ENCODE results near the gene FAM200C. TPM values are rescaled to one million over a fixed set of nuclear protein-coding genes. Genes with fewer than 3 reads are reported as not detected.

The FAM200C gene
- total and polyA plus RNA-seq, 2 of the 13 experiments (the other 11 are each of a cell fraction or from before 2014, with no cell fraction given): 3.2 to 4.7 TPM

DNA sequence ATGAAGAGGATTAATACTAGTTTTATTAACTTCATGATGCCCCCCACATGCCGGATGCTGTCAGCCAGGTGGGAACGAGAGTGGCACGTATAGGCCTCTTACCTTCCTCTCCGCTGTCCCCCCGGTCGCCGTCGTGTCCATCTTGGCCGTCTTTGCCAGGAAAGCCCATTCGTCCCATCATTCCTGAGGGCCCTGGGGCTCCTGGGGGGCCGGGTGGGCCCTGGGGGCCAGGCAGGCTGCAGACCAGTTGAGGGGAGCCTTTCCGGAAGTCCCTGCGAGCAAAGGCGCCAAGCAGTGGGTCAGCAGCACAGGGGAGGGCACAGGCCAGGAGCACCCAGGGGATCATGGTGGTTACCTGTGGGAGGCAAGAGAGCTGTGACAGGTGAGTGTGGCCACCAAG is 45.2 kb downstream of the FAM200C start (continued):
- TF ChIP-seq, protein P1, sequence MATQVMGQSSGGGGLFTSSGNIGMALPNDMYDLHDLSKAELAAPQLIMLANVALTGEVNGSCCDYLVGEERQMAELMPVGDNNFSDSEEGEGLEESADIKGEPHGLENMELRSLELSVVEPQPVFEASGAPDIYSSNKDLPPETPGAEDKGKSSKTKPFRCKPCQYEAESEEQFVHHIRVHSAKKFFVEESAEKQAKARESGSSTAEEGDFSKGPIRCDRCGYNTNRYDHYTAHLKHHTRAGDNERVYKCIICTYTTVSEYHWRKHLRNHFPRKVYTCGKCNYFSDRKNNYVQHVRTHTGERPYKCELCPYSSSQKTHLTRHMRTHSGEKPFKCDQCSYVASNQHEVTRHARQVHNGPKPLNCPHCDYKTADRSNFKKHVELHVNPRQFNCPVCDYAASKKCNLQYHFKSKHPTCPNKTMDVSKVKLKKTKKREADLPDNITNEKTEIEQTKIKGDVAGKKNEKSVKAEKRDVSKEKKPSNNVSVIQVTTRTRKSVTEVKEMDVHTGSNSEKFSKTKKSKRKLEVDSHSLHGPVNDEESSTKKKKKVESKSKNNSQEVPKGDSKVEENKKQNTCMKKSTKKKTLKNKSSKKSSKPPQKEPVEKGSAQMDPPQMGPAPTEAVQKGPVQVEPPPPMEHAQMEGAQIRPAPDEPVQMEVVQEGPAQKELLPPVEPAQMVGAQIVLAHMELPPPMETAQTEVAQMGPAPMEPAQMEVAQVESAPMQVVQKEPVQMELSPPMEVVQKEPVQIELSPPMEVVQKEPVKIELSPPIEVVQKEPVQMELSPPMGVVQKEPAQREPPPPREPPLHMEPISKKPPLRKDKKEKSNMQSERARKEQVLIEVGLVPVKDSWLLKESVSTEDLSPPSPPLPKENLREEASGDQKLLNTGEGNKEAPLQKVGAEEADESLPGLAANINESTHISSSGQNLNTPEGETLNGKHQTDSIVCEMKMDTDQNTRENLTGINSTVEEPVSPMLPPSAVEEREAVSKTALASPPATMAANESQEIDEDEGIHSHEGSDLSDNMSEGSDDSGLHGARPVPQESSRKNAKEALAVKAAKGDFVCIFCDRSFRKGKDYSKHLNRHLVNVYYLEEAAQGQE (IDR thresholded peaks at IDR 0.05; ENCODE audit: borderline replicate concordance in 1 of 2, low read depth in 1 of 2, low read length in 2 of 2): no peak
- TF ChIP-seq, protein P2, sequence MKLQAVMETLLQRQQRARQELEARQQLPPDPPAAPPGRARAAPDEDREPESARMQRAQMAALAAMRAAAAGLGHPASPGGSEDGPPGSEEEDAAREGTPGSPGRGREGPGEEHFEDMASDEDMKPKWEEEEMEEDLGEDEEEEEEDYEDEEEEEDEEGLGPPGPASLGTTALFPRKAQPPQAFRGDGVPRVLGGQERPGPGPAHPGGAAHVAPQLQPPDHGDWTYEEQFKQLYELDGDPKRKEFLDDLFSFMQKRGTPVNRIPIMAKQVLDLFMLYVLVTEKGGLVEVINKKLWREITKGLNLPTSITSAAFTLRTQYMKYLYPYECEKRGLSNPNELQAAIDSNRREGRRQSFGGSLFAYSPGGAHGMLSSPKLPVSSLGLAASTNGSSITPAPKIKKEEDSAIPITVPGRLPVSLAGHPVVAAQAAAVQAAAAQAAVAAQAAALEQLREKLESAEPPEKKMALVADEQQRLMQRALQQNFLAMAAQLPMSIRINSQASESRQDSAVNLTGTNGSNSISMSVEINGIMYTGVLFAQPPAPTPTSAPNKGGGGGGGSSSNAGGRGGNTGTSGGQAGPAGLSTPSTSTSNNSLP (IDR thresholded peaks at IDR 0.05; ENCODE audit: low read depth, low read length): no peak
- no peak for TF ChIP-seq ZNF232 (CRISPR knock-in tag; IDR thresholded peaks at IDR 0.05; ENCODE audit: borderline replicate concordance)
- no peak for TF ChIP-seq ZNF136 (CRISPR knock-in tag; IDR thresholded peaks at IDR 0.05; ENCODE audit: low read depth)
- TF ChIP-seq ZNF614 (CRISPR knock-in tag; IDR thresholded peaks at IDR 0.05; ENCODE audit: borderline replicate concordance): no peak

DNA sequence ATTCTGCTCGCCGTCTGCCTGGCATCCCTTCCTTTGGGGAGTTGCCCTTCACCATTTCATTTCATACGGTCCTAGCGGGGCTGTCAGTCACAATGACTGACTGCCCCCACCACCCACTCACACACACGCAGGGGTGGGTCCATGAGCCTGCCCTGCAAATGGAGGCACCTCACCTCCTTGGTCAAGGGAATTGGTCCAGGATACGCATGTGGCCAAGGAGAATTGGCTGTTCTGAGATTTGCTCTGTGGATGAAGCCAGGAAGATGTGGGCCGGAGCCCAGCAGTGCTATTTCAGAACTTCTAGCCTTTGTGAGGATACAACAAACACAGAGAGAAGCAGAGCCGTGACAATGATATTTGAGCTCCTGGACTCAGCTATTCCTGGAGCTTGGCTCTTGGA is 46.5 kb downstream of the FAM200C start:
- Histone ChIP-seq H3K9me3 (ENCODE audit: low read length) (no peaks in the 10 kb centered on the region), H2AFZ (ENCODE audit: low read length) (no peak overlapping the region), H3K79me2 (ENCODE audit: insufficient read depth, low read length) (no peaks in the 10 kb centered on the region), H3K4me1 (ENCODE audit: insufficient read depth, low read length) (no peaks in the 10 kb centered on the region), H4K20me1 (ENCODE audit: insufficient read depth, low read length) (no peaks in the 10 kb centered on the region), H3K4me3 (replicated peaks in 1 of 3; ENCODE audit: insufficient read depth in 1 of 3, low read depth in 2 of 3, low read length in 3 of 3) (no peak overlapping the region), H3K36me3 (replicated peaks in 1 of 2; ENCODE audit: control insufficient read depth in 1 of 2, insufficient read depth in 2 of 2, low read length in 2 of 2) (no peaks in the 10 kb centered on the region), H3K4me2 (ENCODE audit: low read depth, low read length) (no peak overlapping the region), H3K9ac (ENCODE audit: insufficient read depth, low read depth, low read length) (no peak overlapping the region), H3K27ac (ENCODE audit: extremely low read length, insufficient read depth, low read length) (no peak overlapping the region), H3K27me3 (ENCODE audit: control insufficient read depth in 1 of 2, insufficient read depth in 2 of 2, low read length in 2 of 2) (peaks cover 0 to 12% of the 10 kb centered on the region in 2 experiments; a peak in 3 of 5 replicates)
- BruUV-seq (replicated peaks): no TSS peak
- POLR2A ChIA-PET: no interaction called here
- CTCF ChIA-PET (ENCODE audit: low intra/inter-chr PET ratio, low total read pairs): no interaction called here
- ATAC-seq (no peak), DNase-seq (ENCODE audit: low spot score) (no peak), FAIRE-seq (no peak)
- intact Hi-C loops (cut with micrococcal nuclease; ENCODE audit: unreplicated experiment) (no loop called here), in situ Hi-C loops (cut with HindIII; ENCODE audit: extremely low pct_ligation_motif_present, low pct_unique_long_range_greater_than_20kb) (no loop called here)
- no peak for TF ChIP-seq ZEB1 (IDR thresholded peaks at IDR 0.05; ENCODE audit: insufficient replicate concordance, low read depth)
- no peak for TF ChIP-seq MZF1 (CRISPR knock-in tag; IDR thresholded peaks at IDR 0.05; ENCODE audit: borderline replicate concordance)
- TF ChIP-seq, protein P3, sequence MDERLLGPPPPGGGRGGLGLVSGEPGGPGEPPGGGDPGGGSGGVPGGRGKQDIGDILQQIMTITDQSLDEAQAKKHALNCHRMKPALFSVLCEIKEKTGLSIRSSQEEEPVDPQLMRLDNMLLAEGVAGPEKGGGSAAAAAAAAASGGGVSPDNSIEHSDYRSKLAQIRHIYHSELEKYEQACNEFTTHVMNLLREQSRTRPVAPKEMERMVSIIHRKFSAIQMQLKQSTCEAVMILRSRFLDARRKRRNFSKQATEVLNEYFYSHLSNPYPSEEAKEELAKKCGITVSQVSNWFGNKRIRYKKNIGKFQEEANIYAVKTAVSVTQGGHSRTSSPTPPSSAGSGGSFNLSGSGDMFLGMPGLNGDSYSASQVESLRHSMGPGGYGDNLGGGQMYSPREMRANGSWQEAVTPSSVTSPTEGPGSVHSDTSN (CRISPR knock-in tag; IDR thresholded peaks at IDR 0.05): 0 out of 2 replicates have a peak, but pooled peaks have one; percentile 31
- WGBS (ENCODE audit: low lambda C conversion rate): 38% methylated on average over 5 of the region's 8 CpGs

Data from HepG2 (cell line).